GM18498 (cell line): Measurements from ENCODE around the gene SPARC.

Source experiments
- ATAC-seq: cut with Tn5 transposase; IDR thresholded peaks from one replicate; pipeline ENCODE4 v1.9.1; 2021; ENCODE audit warnings: mild to moderate bottlenecking, moderate library complexity; ENCODE audit not compliant: unreplicated experiment

SPARC gene

DNA sequence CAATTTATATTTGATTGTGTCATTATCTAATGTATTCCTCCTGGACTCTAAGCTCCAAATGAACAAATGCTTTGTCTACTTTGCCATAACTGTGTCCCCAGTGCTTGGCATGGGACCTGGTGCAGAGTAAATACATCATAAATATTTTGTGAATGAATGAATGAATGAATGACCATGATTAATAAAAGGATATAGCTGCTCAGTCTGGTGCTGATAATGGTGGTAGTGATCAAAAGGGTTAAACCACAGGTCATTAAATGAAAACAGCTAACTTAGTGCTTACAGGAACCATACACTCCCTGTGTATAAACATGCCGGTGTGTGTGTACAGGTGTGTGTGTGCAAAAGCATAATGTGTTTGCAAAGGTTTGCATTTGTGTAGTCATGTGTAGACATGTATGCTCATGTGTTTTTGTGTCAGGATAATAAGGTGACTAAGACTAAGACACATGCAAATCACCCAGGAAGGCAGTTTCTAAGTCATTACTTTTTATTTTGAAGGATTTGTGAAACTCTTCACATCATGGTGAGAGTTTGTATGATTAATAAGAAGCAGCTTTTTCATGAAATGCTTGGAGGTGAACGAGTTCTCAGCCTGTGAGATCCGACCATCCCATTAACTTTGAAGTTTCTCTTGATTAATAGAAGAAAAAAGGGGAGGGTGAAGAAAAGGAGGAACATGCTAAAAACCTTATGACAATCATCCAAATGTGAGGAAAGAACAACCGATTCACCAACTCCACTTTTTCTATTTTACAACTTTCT lies 24.6 kb downstream of the SPARC start:
- peak; percentile 67 for ATAC-seq

DNA sequence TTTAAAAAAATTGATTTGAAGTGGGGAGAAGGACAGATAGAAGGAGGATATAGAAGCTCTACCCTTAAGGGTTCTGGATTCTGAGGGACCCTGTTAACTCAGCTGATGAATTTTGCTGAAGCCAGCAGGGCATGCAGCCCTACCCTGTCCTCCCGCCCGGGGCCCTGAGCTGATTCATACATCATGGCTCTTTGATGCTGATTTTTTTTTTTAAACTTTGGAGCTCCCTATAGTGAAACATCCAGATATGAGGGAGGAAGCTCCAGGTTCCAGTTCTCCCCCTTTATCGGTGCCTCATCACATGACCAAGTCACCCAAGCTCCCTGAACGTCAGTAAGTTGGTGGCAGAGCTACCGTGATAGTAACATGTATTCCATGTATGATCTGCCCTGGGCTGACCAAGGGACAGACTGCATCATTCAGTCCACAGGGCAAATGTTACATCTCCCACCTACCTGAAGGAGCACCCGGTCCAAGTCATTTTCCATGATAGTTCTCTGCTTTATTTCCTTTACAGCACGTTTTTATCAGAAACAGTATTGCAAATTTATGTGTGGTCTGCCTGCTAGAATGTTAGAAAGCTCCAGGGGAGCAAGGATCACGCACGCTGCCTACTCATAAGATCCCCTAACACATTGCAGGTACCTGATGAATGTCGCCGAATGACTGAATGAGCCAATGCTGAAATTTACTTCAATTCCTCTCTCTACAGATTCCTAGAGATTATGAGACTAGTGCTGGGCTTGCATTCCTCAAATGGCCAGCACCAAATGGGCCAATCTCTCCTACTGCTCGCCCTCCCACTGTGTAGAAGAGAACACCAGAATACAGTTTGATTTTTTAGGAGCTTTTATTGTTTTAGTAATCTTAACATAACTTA lies 25.9 kb downstream of the SPARC start:
- no peak for ATAC-seq

GRCh38 chr5:151659001-151659754 lies 27.5 kb downstream of the SPARC start:
- peak; percentile 60 for ATAC-seq

DNA sequence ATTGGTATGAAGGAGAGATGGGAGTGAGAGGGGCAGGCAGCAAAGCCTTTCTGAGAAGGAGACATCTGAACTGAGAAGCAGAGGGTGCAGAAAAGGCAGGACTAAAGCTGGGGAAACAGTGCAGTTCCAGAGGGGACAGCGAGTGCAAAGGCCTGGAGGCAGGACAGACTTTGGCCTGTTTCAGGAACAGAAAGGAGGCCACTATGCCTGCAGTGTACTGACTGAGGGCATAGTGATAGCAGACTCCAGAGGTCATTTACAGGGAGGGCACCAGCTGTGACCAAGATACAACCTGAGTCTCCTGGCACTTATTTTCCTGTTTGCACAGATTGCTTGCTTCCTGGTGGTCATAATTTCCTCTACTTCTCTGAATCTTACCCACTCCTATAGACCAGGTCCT lies 29.6 kb downstream of the SPARC start:
- ATAC-seq: no peak

- no peak for ATAC-seq
Observed at GRCh38 chr5:151656311-151656710, 30.4 kb downstream of the SPARC start.

DNA sequence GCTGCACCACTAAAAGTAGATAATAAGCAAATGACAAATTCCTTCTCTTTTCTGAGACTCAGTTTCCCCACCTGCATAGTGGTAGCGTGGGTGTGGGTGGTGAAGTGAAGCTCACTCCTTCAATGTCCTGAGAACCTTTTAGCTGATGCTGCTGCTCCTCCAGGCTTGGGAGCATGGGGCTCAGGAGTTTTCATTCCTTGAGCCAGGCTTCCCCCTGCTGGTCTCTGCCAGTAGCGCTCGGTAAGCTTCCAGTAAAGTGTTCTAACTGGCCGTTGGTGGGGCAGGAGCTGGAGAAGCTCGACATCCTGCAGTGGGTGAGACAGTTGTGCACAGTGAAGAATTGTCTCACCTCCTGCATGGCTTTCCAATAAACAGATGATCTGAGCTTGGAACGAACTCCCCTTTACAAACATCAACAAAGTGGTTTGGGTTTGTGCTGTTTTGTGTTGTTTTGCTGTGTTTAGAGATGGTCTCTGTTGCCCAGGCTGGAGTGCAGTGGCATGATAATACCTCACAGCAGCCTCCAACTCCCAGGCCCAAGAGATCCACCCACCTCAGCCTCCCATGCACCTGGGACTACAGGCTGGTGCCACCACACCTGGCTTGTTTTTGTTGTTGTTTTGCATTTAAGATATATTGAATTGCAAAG lies 34.6 kb downstream of the SPARC start:
- peak; percentile 98 for ATAC-seq

- no peak for ATAC-seq
Observed at GRCh38 chr5:151648988-151649387, 37.7 kb downstream of the SPARC start.

DNA sequence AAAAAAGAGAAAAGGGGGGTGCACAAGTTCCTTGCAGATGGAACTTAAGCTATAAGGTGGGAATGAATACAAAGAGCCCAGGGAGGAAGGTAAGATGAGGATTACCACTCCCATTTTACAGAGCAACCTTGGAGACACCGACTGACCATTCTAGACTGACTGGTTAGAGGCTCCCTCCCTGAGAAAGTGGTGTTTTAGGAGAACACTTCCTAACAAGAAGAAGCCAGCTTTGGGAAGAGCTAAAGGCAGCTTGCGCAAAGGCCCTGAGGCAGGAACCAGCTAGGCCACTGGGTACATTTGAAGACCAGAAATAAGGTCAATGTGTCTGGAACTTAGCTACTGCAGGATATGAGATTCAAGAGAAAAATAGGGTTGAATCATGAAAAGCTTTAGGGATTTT lies 38.6 kb downstream of the SPARC start:
- ATAC-seq: no peak

GRCh38 chr5:151647320-151647861 lies 39.3 kb downstream of the SPARC start:
- ATAC-seq: no peak

DNA sequence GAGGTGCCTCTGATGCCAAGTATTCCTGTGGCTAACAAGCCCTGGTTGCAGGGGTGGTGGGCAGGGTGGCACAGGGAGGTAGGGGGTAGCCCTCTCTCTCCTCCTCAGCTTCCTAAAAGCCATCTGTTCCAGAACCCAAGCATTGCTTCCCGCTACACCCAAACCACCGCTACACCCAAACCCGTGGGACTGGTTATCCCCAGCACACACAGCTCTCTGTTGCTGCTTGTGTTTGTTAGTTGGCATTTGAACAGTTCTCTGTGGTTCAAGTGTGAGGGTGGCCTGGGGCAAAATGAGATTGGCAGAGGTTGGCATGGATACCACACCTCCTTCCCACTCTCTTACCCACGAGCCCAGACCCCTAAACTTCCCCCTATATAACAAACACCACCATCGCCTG lies 40.4 kb downstream of the SPARC start:
- no peak for ATAC-seq

- ATAC-seq: no peak
Observed at GRCh38 chr5:151643388-151643787, 43.3 kb downstream of the SPARC start.

DNA sequence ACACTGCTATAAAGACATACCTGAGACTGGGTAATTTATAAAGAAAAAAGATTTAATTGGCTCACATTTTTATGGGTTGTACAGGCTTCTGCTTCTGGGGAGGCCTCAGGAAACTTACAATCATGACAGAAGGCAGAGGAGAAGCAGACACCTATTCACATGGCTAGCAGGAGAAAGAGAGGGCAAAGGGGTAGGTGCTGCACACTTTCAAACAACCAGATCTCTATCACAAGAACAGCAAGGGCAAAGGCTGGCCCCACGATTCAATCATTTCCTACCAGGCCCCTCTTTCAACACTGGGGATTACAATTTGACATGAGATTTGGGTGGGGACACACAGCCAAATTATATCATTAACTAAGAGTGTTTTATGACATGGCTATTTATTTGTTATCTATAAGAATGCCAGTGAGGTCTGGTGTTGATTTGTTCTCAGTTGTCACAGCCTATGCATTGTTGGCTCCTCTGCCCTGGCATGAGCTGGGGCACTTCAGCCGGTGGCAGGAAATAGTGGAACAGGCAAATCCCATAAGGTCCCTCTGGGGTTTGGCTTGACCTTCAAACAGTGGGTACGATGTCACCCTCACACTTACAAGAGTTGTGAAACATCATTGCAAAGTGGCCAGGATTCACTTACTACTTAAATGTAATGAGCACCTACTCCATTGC lies 44.1 kb downstream of the SPARC start:
- ATAC-seq: no peak

DNA sequence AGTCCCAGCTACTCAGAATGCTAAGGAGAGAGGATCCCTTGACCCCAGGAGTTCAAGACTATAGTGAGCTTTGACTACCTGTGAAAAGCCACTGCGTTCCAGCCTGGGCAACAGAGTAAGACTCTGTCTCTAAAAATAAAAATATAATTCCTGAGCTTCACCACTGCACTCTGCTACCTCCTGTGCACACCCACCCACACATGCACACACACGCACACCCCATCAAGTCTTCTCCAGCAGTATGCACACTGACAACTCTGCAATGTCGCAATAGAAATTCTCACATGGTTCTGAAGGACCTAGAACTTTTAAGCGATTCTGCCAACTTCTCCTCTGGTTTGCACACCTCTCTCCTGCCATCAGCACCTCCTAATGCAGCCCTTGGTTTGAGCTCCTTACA lies 48.1 kb downstream of the SPARC start:
- ATAC-seq: no peak

GRCh38 chr5:151637676-151638075 lies 49.0 kb downstream of the SPARC start:
- ATAC-seq: no peak

DNA sequence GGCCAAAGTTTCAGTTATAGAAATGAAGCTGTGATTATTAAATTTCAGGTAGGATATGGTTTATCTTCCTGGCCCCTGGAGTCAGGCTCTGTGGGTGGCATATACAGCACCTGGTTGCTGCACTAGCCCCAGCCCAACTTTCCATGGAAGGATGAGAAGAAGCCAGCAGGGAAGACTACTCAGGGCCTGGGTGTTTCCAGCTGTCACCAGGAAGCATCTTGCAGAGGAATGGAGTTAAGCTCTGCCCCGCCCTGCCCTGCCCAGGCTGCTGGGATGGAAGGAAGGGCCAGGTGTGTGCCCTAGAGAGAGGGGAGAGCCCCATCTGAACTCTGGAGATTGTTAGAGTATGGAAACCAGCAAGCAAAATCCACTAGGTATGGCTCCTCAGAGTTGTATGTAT lies 52.8 kb downstream of the SPARC start:
- no peak for ATAC-seq

DNA sequence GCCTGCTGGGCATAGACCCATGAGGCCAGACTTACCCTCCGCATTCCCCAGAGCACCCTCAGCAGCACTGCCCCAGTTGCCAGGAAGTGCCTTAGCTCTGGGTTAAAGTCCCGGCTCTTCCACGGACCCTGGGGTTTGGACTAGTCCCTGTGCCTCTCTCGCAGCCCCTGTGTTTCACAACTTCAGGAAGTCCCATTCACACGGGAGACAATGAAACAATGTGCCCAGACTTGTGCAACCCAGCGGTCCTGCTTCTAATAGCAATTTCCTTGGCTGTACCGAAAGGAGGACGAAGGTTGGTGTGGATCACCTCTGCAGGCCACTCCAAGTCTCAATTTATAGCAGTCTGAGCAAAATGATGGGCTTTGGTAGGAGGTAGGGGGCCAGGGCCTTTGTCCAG lies 53.8 kb downstream of the SPARC start:
- ATAC-seq: no peak

- no peak for ATAC-seq
Observed at GRCh38 chr5:151632524-151632923, 54.2 kb downstream of the SPARC start.

- ATAC-seq: no peak
Observed at GRCh38 chr5:151631941-151632340, 54.8 kb downstream of the SPARC start.

- ATAC-seq: no peak
Observed at GRCh38 chr5:151630088-151630487, 56.6 kb downstream of the SPARC start.
